ENCODE measurements around the gene NDUFS5.
"Not testable (repeated sequence)": the region's sequence is repeated elsewhere in the genome, so short reads cannot be mapped to it uniquely, and the experiment has no call there.

NDUFS5 gene

GRCh38 chr1:39016604-39017171 is 9.5 kb upstream of the NDUFS5 start:
- DNase-seq = no peak

- no peak for DNase-seq
Measured at GRCh38 chr1:39017266-39017665, 8.9 kb upstream of the NDUFS5 start.

- not testable (repeated sequence) for DNase-seq
Measured at GRCh38 chr1:39020494-39020893, 5.7 kb upstream of the NDUFS5 start.

GRCh38 chr1:39021426-39021825 is 4.7 kb upstream of the NDUFS5 start:
- no peak for DNase-seq

GRCh38 chr1:39023140-39023539 is 3.0 kb upstream of the NDUFS5 start:
- no peak for DNase-seq

GRCh38 chr1:39026866-39027507 is 837 bp downstream of the NDUFS5 start:
- DNase-seq = no peak

GRCh38 chr1:39034114-39034654 is 8.0 kb downstream of the NDUFS5 start:
- DNase-seq = no peak

GRCh38 chr1:39036678-39037077 is 10.5 kb downstream of the NDUFS5 start:
- DNase-seq = no peak

- no peak for DNase-seq
Measured at GRCh38 chr1:39043513-39043912, 17.4 kb downstream of the NDUFS5 start.

- no peak for DNase-seq
Measured at GRCh38 chr1:39044762-39045161, 18.6 kb downstream of the NDUFS5 start.

GRCh38 chr1:39045231-39045630 is 19.1 kb downstream of the NDUFS5 start:
- no peak for DNase-seq

- DNase-seq = no peak
Measured at GRCh38 chr1:39046613-39047210, 20.6 kb downstream of the NDUFS5 start.

- DNase-seq = no peak
Measured at GRCh38 chr1:39047374-39048229, 21.5 kb downstream of the NDUFS5 start.

GRCh38 chr1:39048745-39049370 is 22.7 kb downstream of the NDUFS5 start:
- DNase-seq = no peak

GRCh38 chr1:39050001-39050400 is 23.9 kb downstream of the NDUFS5 start:
- no peak for DNase-seq

- not testable (repeated sequence) for DNase-seq
Measured at GRCh38 chr1:39051193-39051850, 25.2 kb downstream of the NDUFS5 start.

- DNase-seq = no peak
Measured at GRCh38 chr1:39051956-39052355, 25.8 kb downstream of the NDUFS5 start.

GRCh38 chr1:39055213-39055710 is 29.1 kb downstream of the NDUFS5 start:
- not testable (repeated sequence) for DNase-seq

GRCh38 chr1:39061516-39061915 is 35.4 kb downstream of the NDUFS5 start:
- DNase-seq = not testable (repeated sequence)

- no peak for DNase-seq
Measured at GRCh38 chr1:39061951-39062350, 35.8 kb downstream of the NDUFS5 start.

- DNase-seq = no peak
Measured at GRCh38 chr1:39063191-39063590, 37.0 kb downstream of the NDUFS5 start.

- no peak for DNase-seq
Measured at GRCh38 chr1:39063775-39064174, 37.6 kb downstream of the NDUFS5 start.
